22Rv1 (cell line): Measurements from ENCODE around the gene RNF212B.

Experiments used
- ZFX ChIP-seq: fragments of 450-650 bp; IDR thresholded peaks from 2 replicates; pipeline ENCODE4 v1.6.1; 2017; ENCODE audit warnings: antibody characterized with exemption, borderline replicate concordance
- TF ChIP-seq, protein P1 (sequence below): fragments of 450-650 bp; IDR thresholded peaks from 2 replicates; pipeline ENCODE4 v1.5.1; 2017; ENCODE audit warnings: mild to moderate bottlenecking

DNA sequence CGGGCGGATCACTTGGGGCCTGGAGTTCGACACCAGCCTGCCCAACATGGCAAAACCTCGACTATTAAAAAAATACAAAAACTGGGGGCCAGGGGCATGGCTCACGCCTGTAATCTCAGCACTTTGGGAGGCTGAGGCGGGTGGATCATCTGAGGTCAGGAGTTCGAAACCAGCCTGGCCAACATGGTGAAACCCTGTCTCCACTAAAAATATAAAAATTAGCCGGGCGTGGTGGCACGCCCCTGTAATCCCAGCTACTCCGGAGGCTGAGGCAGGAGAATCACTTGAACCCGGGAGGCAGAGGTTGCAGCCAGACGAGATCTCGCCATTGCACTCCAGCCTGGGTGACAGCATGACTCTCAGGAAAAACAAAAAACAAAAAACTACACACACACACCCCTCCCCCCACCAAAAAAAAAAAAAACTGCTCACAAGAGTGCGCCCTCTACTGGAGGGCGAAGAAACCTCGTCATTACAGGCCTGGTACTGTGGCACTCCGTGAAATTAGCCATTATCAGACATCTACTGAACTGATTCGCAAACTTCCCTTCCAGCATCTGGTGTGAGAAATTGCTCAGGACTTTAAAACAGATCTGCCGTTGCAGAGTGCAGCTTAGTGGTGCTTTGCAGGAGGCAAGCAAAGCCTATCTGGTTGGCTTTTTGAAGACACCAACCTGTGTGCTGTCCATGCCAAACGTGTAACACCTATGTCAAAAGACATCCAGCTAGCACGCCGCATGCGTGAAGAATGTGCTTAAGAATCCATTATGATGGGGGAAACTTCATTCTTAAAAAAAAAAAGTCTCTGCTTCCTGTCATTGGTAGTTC lies 57.2 kb downstream of the RNF212B start:
- TF ChIP-seq, protein P1, sequence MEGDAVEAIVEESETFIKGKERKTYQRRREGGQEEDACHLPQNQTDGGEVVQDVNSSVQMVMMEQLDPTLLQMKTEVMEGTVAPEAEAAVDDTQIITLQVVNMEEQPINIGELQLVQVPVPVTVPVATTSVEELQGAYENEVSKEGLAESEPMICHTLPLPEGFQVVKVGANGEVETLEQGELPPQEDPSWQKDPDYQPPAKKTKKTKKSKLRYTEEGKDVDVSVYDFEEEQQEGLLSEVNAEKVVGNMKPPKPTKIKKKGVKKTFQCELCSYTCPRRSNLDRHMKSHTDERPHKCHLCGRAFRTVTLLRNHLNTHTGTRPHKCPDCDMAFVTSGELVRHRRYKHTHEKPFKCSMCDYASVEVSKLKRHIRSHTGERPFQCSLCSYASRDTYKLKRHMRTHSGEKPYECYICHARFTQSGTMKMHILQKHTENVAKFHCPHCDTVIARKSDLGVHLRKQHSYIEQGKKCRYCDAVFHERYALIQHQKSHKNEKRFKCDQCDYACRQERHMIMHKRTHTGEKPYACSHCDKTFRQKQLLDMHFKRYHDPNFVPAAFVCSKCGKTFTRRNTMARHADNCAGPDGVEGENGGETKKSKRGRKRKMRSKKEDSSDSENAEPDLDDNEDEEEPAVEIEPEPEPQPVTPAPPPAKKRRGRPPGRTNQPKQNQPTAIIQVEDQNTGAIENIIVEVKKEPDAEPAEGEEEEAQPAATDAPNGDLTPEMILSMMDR, result peak; percentile 95
- TF ChIP-seq ZFX, result no peak
